VCaP (cell line): ENCODE results near the gene WASF2.
A peak's percentile ranks its signal among the peaks of the same experiment; 100 is the strongest.
"Not testable (repeated sequence)": the region's sequence is repeated elsewhere in the genome, so short reads cannot be mapped to it uniquely, and the experiment has no call there.

Experiments
- H3K27ac ChIP-seq: fragments of 450-650 bp; 2 replicates; pipeline ENCODE4 v1.5.1; 2017
- TF ChIP-seq, protein P1 (sequence below): fragments of 450-650 bp; conservative IDR thresholded peaks from 2 replicates; pipeline ENCODE4 v1.5.1; 2017; ENCODE audit warnings: mild to moderate bottlenecking, moderate library complexity

The WASF2 gene

DNA sequence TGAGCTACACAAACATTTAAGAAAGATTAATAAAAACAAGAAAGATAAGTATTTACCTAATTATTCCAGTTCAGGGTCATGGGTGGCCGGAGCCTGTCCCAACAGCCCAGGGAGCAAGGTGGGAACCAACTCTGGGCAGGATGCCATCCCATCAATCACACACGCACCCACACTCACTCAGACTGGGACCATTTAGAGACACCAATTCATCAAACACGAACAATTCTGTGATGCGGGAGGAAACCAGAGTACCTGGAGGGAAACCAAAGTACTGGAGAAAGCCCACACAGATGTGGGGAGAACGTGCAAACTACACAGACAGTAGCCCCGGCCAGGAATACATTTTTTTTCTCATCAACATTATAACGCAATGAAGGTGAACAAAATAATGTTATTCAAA lies 16.2 kb downstream of the WASF2 start:
- no peak overlapping the region for H3K27ac ChIP-seq

DNA sequence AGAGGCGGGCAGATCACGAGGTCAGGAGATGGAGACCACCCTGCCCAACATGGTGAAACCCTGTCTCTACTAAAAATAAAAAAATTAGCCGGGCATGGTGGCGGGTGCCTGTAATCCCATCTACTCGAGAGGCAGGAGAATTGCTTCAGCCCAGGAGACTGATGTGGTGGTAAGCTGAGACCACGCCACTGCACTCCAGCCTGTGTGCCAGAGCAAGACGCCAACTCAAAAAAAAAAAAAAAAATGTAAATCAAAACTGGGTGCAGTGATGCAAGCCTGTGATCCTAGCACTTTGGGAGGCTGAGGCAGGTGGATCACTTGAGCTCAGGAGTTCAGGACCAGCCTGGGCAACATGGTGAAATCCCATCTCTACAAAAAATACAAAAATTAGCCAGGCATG lies 17.9 kb downstream of the WASF2 start:
- not testable (repeated sequence) for H3K27ac ChIP-seq

More for the DNA sequence above, 16.2 kb downstream of the WASF2 start:
- TF ChIP-seq, protein P1, sequence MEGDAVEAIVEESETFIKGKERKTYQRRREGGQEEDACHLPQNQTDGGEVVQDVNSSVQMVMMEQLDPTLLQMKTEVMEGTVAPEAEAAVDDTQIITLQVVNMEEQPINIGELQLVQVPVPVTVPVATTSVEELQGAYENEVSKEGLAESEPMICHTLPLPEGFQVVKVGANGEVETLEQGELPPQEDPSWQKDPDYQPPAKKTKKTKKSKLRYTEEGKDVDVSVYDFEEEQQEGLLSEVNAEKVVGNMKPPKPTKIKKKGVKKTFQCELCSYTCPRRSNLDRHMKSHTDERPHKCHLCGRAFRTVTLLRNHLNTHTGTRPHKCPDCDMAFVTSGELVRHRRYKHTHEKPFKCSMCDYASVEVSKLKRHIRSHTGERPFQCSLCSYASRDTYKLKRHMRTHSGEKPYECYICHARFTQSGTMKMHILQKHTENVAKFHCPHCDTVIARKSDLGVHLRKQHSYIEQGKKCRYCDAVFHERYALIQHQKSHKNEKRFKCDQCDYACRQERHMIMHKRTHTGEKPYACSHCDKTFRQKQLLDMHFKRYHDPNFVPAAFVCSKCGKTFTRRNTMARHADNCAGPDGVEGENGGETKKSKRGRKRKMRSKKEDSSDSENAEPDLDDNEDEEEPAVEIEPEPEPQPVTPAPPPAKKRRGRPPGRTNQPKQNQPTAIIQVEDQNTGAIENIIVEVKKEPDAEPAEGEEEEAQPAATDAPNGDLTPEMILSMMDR, result no peak

DNA sequence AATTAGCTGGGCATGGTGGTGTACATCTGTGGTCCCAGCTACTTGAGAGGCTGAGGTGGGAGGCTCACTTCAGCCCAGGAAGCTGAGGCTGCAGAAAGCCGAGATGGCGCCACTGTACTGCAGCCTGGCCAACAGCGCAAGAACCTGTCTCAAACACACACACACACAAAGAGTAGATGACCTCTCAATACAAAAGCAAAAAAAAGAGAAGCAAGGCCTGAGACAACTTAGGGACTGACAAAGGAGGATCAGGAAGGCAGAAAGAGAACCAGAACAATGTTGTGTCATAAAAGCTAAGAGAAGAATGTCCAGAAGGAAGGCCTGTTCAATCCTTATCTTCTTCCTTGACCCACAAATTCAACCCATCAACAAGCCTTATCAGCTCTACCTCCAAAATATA lies 18.5 kb downstream of the WASF2 start:
- TF ChIP-seq, protein P1, result no peak
- no peak overlapping the region for H3K27ac ChIP-seq

DNA sequence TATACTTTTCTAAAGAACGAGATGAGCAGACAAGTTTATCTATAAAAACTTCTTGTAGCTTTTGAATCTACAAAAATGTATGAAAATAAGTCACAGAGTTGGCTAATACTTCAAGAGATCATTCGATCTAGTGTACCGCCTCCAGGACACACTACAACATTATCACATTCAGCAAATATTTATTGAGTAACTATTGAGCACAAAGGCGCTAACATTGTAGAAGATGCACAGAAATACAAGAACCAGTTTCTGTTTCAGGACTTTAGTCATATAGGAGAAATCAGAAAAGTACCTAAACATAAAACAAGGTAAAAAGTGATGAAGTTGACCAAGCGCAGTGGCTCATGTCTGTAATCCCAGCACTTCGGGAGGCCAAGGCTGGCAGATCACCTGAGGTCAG lies 20.6 kb downstream of the WASF2 start:
- H3K27ac ChIP-seq, result no peak overlapping the region
- TF ChIP-seq, protein P1, result no peak

DNA sequence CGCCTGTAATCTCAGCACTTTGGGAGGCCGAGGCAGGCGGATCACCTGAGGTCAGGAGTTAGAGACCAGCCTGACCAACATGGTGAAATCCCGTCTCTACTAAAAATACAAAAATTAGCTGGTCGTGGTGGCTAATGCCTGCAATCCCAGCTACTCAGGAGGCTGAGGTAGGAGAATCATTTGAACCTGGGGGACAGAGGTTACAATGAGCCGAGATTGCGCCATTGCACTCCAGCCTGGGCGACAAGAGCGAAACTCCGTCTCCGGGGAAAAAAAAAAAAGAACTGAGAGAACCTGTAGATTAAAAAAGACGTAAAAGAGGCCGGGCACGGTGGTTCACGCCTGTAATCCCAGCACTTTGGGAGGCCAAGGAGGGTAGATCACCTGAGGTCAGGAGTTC lies 21.6 kb downstream of the WASF2 start:
- not testable (repeated sequence) for H3K27ac ChIP-seq

DNA sequence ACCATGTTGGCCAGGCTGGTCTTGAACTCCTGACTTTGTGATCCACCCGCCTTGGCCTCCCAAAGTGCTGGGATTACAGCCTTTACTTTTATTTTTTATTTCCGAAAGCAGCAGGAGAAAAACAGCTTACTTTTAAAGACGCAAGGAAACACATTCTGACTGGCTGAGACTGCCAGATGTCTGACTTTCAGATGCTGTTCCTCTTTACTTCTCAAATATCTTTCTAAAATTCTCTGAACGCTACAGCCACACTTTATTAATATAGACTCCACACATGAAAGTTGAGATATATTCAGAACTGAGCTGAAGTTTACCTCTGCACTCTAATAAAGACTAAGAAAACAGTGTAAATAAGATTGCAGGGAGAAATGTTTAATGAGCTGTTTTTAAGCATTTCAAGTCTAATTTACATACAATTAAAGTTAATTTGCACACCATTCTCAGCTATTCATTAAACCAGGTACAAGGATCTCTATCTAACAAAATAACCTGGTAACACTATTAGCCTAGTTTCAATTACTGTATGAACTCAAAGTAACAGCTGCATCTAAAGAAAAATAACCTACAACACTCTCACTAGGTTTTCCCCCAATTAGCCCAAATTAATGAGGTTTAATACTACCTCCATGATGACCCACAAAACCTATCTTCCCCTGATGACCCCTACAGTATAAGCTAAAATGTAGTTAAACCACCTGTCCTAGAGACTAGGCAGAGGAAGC lies 24.9 kb downstream of the WASF2 start:
- H3K27ac ChIP-seq, result no peak overlapping the region
- TF ChIP-seq, protein P1, result no peak

DNA sequence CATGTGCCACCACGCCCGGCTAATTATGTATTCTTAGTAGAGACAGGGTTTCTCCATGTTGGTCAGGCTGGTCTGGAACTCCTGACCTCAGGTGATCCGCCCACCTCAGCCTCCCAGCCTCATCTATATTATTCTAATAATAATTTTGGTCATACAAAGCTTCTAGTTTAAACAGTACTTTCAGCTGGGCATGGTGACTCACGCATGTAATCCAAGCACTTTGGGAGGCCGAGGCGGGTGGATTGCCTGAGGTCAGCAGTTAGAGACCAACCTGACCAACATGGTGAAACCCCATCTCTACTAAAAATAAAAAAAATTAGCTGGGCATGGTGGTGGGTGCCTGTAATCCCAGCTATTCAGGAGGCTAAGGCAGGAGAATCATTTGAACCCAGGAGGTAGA lies 26.1 kb downstream of the WASF2 start:
- H3K27ac ChIP-seq, result not testable (repeated sequence)

DNA sequence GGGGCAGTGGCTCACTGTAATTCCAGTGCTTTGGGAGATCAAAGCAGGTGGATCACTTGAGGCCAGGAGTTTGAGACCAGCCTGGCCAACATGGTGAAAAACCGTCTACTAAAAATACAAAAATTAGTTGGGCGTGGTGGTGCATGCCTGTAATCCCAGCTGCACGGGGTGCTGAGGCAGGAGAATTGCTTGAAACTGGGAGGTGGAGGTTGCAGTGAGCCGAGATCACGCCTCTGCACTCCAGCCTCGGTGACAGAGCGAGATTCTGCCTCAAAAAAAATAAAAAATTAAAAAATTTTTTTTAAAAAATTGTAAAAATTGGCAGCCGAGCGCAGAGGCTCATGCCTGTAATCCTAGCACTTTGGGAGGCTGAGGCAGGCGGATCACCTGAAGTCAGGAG lies 31.4 kb downstream of the WASF2 start:
- not testable (repeated sequence) for H3K27ac ChIP-seq

DNA sequence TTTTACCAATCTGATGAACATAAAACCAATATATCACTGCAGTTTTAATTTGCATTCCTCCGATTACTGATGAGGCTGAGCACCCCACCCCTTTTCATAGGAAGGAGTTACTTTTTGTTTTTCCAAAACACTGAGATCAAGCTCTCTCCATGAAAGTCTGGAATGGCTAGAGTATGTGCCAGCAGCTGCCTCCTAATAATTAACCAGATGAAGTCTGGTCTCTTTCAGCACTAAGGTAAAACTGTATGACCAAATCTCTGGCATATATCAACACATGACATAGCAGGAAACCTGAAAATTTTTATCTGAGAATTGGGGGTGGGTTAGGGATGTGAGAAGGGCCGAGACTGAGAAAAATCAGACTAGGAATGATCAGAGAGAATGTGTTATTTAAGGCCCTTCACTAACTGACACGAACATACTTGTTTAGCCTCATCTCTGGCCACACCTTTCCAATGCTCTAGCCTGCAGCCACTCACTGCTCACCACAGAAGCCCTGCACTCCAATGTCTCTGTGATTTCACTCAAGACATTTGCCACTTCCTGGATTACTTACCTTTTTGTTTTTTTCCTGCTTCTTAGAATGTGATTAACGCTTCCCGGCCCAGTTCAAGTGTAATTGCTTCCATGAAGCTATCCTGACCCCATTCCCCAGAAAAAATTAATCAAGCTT lies 34.7 kb downstream of the WASF2 start:
- TF ChIP-seq, protein P1, result no peak
- peak overlapping the region; percentile 20 for H3K27ac ChIP-seq

DNA sequence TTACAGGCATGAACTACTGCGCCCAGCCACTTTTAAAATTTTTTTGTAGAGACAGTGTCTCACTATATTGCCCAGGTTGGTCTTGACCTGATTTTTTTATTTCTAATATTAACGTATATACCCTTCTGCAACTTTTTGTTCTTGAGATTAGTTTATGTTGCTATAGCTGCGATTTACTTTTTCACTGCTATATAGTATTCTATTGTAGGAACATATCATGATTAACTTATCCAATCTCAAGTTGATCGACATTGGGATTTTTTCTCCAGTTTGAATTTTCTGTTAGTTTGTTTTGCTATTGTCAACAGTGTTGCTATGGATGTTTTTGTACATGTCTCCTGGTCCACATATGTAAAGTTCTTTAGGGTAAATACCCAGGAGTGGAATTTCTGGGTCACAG lies 35.4 kb downstream of the WASF2 start:
- TF ChIP-seq, protein P1, result no peak
- no peak overlapping the region; the same call in 1 of the 2 replicates for H3K27ac ChIP-seq
